HG02973 (cell line): ENCODE data around the gene NAA35.

ENCODE experiments used
- ATAC-seq: cut with Tn5 transposase; IDR thresholded peaks from one replicate; pipeline ENCODE4 v1.9.1; 2021; ENCODE audit warnings: moderate library complexity; ENCODE audit not compliant: unreplicated experiment

NAA35 gene

DNA sequence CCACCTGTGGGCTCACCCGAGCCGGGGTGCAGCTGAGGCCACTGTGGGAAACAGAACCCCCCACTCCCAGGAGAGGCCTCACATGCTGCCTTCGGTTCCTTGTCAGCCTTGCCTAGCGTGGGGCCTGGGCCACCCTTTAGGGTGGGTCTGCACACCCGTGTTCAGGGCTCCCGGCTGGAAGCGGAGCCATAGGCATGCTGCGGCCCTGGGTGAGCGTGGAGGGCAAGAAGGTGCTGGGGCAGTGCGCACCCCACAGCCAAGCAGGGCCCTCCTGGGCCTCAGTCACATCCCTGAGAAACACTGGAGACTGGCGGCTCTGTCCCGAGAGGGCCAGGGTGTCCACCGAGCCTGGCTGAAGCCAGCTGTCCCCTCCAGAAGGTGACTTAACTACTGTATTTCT, 116.5 kb downstream of the NAA35 start:
- no peak for ATAC-seq

DNA sequence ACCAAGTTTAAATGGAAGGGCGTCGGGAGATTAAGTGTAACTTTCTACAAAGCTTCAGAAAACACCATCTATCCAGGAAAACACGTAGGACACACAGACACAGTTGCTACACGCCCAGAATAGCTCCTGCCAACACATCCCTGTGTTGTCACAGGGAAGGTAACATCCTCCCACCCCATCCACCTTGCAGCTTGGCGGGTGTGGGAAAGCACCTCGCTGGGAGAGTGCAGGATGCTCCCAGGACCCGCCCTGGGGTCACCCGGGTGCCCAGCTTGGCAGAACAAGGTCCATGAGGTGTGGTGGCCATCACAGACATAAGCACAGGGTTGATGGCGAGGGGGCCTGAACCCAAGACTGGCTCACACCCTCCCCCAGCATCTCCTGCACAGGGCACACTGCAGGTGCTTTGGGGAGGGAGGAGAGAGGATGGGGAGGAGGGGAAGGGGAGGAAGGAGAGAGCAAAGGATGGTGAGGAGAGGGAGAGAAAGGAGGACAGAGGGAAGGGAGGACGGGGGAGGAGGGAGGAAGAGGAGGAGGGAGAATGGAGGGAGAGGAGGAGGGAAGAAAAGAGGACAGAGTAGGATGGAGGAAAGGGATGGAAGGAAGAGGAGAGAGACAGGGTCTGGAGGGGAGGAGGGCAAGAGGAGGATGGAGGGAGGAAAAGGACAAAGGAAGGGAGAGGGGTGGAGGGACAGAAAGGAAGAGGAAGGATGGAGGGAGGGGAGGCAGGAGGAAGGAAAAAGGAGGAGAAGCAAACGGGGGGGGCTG, 121.2 kb downstream of the NAA35 start:
- ATAC-seq = no peak

DNA sequence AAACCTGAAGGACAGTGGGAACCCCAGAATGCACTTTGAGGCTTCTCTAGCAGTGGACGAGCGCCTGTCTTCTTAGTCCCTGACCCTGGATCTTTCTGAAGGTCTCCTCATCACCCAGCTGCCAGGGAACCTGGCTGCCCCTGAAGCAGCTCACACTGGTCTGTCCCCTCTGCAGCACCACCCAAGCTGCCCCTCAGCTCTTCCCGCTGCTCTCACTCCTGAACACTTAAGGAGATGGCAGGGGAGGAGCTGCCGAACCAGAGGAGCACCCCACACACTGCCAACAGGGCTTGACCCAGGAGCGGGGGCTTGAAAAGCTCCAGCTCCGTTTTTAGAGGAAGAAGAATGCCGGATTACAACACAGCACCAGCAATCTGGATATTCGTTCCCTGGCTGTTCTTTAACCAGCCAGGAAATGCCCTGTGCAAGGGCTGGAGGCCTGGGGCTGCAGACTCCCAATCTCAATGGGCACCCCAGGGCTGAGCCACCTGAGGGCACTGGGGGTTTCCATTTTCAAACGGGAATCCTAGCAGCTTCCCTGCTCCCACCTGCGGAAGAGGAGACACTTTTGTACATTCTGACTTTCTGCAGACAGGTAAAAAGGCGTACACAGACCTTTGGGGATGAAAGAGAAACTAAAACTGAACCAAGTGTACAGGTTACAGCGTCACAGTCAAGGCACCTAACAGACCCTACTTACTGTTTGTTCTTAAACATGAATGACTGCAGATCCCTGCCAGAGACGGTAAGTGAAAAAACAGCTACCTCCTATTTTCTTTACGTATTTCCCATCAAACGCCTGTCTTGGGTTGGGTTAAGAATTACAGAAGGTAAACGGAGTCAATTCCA, 122.1 kb downstream of the NAA35 start:
- no peak for ATAC-seq

DNA sequence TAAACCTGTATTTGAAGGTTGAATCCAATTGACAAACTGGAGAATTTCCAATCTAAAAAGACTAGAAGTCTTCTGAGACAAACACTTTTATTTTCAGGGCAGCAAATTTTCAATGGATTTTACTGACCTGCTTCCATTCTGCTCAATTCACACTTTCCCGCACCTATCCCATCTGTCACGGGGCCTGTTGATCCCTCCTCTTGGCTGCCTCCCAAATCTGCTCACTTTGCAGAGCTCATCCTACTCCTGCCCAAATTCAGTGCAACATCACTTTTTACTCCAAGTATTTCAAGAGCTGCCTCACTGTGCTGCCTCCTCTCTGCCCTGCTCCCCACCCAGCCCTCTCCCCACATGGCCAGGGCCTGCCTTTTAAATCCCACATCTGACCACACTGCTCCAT, 123.3 kb downstream of the NAA35 start:
- no peak for ATAC-seq

DNA sequence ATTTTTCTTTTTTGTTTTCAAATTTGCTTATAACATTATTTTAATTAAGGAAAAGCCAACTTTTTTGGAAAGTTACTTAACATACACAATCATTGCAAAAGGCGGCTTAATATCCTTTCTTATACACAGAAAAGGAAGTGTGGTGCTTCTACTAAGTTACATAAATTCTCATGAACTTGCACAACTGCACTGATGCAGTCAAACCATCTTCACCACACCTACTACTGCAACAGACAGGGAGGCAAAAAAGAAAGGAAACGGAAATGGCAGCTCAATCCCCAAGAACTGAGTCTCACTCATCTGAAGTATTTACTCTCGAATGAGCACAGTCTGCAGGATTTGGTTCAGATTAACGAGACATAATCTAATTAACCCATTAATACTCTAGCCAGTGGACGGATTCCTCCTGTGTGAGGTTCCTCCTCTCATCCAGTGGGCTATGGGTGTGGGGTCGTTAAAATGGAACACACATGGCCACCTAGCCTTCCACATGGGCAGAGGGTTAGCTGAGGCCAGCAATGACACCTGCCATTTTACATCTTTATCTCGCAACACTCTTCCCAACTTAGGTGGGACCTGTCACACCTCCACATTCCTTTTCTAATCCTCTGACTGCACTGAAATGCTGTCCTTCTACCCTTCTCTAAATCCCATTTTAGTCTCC, 128.4 kb downstream of the NAA35 start:
- no peak for ATAC-seq
